Measurements from ENCODE around the gene HSD17B2. TPM values are rescaled to one million over a fixed set of nuclear protein-coding genes. Genes with fewer than 3 reads are reported as not detected.

The HSD17B2 gene
- total RNA-seq, 4 donors from 2014 or later = not detected

- TF ChIP-seq POLR2A (IDR thresholded peaks at IDR 0.05) (no peak), EP300 (IDR thresholded peaks at IDR 0.05) (no peak)
- TF ChIP-seq, protein P1, sequence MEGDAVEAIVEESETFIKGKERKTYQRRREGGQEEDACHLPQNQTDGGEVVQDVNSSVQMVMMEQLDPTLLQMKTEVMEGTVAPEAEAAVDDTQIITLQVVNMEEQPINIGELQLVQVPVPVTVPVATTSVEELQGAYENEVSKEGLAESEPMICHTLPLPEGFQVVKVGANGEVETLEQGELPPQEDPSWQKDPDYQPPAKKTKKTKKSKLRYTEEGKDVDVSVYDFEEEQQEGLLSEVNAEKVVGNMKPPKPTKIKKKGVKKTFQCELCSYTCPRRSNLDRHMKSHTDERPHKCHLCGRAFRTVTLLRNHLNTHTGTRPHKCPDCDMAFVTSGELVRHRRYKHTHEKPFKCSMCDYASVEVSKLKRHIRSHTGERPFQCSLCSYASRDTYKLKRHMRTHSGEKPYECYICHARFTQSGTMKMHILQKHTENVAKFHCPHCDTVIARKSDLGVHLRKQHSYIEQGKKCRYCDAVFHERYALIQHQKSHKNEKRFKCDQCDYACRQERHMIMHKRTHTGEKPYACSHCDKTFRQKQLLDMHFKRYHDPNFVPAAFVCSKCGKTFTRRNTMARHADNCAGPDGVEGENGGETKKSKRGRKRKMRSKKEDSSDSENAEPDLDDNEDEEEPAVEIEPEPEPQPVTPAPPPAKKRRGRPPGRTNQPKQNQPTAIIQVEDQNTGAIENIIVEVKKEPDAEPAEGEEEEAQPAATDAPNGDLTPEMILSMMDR (IDR thresholded peaks at IDR 0.05) = no peak
- DNase-seq (ENCODE audit: low spot score in 2 of 2) = no peak
- Histone ChIP-seq H3K4me1 (no peaks in the 10 kb centered on the region), H3K27ac (no peak overlapping the region), H3K27me3 (no peaks in the 10 kb centered on the region), H3K4me3 (no peak overlapping the region), H3K36me3 (no peaks in the 10 kb centered on the region), H3K9me3 (no peaks in the 10 kb centered on the region)
- 31 to 55% methylated on average over 1 of the region's 1 CpG for WGBS, 2 donors
Observed at GRCh38 chr16:82059983-82060421, 24.9 kb downstream of the HSD17B2 start.

DNA sequence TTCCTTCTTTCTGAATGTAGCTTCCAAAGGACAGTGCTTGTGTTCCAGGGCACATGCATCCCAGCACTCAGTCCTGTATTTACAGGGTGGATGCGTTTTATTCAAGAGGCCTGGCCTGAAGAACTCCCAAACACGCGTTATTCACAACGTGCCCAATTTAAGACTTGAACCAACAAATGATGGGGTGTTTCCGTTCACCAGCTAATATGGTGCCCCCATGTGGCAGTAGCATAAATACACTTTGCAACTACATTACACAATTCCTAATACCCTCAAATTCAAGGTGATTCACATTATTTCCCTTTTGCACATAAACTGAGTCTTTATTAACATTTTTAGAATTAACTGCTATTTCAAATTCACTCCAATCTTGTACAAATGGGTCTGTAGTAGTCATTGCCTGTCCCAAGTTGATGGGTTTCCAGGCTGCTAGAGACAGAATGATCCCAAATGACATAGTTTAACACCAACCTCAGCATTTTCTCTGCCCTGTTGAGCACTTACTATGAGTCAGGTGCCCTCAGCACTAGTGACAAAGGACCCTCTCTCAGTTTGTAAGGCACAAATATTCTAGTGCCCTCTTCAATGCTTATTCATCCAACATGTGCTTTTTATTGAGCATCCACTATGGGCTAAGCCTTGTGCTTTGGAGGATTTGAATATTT lies 26.9 kb downstream of the HSD17B2 start:
- Histone ChIP-seq H3K27me3 (no peaks in the 10 kb centered on the region), H3K4me1 (no peaks in the 10 kb centered on the region), H3K27ac (no peak overlapping the region), H3K9me3 (no peaks in the 10 kb centered on the region), H3K36me3 (no peaks in the 10 kb centered on the region), H3K4me3 (no peak overlapping the region)
- TF ChIP-seq POLR2A (IDR thresholded peaks at IDR 0.05) = no peak
- no peak for TF ChIP-seq EP300 (IDR thresholded peaks at IDR 0.05)
- TF ChIP-seq, protein P1 (IDR thresholded peaks at IDR 0.05) = peak in 2 of 5 experiments; percentile 9 to 26
- 46 to 49% methylated on average over 5 of the region's 5 CpGs for WGBS, 2 donors
- no peak for DNase-seq (ENCODE audit: low spot score in 2 of 2)

DNA sequence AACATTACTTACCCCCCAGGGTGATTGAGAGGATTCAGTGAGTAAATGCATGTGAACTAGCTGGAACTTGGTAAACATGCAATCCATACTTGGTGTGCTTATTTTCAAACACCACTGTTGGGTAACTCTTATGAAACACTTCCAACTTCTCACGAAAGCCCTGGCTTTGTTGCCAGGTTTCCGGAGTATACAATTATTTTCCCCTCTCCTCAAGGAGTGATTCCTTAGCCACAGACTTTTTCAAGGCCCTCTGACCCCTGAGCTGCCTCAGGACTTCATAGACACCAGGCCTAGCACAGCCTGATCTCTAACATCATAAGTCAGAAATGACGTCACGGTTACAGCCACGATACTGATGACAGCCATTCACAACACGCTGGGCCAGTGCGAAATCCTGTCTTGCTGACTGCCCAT lies 27.6 kb downstream of the HSD17B2 start:
- H3K27ac ChIP-seq = no peak overlapping the region
- no peaks in the 10 kb centered on the region for H3K4me1 ChIP-seq
- no peaks in the 10 kb centered on the region for H3K27me3 ChIP-seq
- no peaks in the 10 kb centered on the region for H3K36me3 ChIP-seq
- DNase-seq (ENCODE audit: low spot score in 2 of 2) = no peak
- WGBS, 2 donors = 83 to 87% methylated on average over 7 of the region's 7 CpGs
- TF ChIP-seq, protein P1 (IDR thresholded peaks at IDR 0.05) = no peak
- TF ChIP-seq POLR2A (IDR thresholded peaks at IDR 0.05) (no peak), EP300 (IDR thresholded peaks at IDR 0.05) (no peak)
- H3K4me3 ChIP-seq = no peak overlapping the region
- H3K9me3 ChIP-seq = no peaks in the 10 kb centered on the region

- Histone ChIP-seq H3K4me3 (no peak overlapping the region), H3K27ac (no peak overlapping the region), H3K27me3 (no peaks in the 10 kb centered on the region), H3K4me1 (no peaks in the 10 kb centered on the region), H3K36me3 (no peaks in the 10 kb centered on the region), H3K9me3 (no peaks in the 10 kb centered on the region)
- TF ChIP-seq POLR2A (IDR thresholded peaks at IDR 0.05) (no peak), EP300 (IDR thresholded peaks at IDR 0.05) (no peak)
- TF ChIP-seq, protein P1 (IDR thresholded peaks at IDR 0.05) = no peak
- 55 to 59% methylated on average over 5 of the region's 5 CpGs for WGBS, 2 donors
- no peak for DNase-seq (ENCODE audit: low spot score in 2 of 2)
Observed at GRCh38 chr16:82063456-82064082, 28.5 kb downstream of the HSD17B2 start.

GRCh38 chr16:82067042-82067803 lies 32.2 kb downstream of the HSD17B2 start:
- H3K9me3 ChIP-seq = no peaks in the 10 kb centered on the region
- no peaks in the 10 kb centered on the region for H3K4me1 ChIP-seq
- H3K36me3 ChIP-seq = no peaks in the 10 kb centered on the region
- H3K27ac ChIP-seq = no peak overlapping the region
- H3K4me3 ChIP-seq = no peak overlapping the region
- H3K27me3 ChIP-seq = no peaks in the 10 kb centered on the region
- WGBS, 2 donors = 68 to 81% methylated on average over 6 of the region's 6 CpGs
- TF ChIP-seq POLR2A (IDR thresholded peaks at IDR 0.05) (no peak), EP300 (IDR thresholded peaks at IDR 0.05) (no peak)
- TF ChIP-seq, protein P1 (IDR thresholded peaks at IDR 0.05) = no peak
- DNase-seq (ENCODE audit: low spot score in 2 of 2) = no peak

Data from tibial nerve (tissue), 4 donors.